OCI-LY3 (cell line): ENCODE results near the gene NPC2.

ENCODE experiments used
- H2AFZ ChIP-seq: fragments of 200-600, 300-600 bp; shearing (Covaris generic); 2 replicates; pipeline ENCODE4 v1.6.0; 2014; ENCODE audit warnings: antibody characterized with exemption, low read depth, low read length
- H3K27ac ChIP-seq: fragments of 200-600, 300-600 bp; sonication (generic); 2 replicates; pipeline ENCODE4 v1.5.1; 2014; ENCODE audit warnings: mild to moderate bottlenecking, low read length, moderate library complexity, mixed read lengths
- H3K27me3 ChIP-seq: fragments of 200-600, 300-600 bp; sonication (generic); 2 replicates; pipeline ENCODE4 v1.6.1; 2014; ENCODE audit warnings: low read depth, low read length, mixed read lengths
- H3K36me3 ChIP-seq: fragments of 200-600, 300-600 bp; sonication (generic); replicated peaks from 2 replicates; pipeline ENCODE3; 2014; ENCODE audit warnings: low read depth, low read length, mixed read lengths
- H3K4me1 ChIP-seq: fragments of 300-600, 200-600 bp; sonication (generic); 2 replicates; pipeline ENCODE4 v1.6.1; 2014; ENCODE audit warnings: low read length, mixed read lengths
- H3K4me2 ChIP-seq: fragments of 200-600, 300-600 bp; sonication (generic); 2 replicates; pipeline ENCODE4 v1.6.1; 2014; ENCODE audit warnings: low read length, mixed read lengths
- H3K4me3 ChIP-seq: fragments of 300-600, 200-600 bp; sonication (generic); 2 replicates; pipeline ENCODE4 v1.5.1; 2014; ENCODE audit warnings: antibody characterized with exemption, mild to moderate bottlenecking, low read length, moderate library complexity
- H3K79me2 ChIP-seq: fragments of 300-600, 200-600 bp; shearing (Covaris generic); 2 replicates; pipeline ENCODE4 v1.6.1; 2014; ENCODE audit warnings: mild to moderate bottlenecking, low read length, mixed read lengths
- H3K9ac ChIP-seq: fragments of 300-600, 200-600 bp; shearing (Covaris generic); 2 replicates; pipeline ENCODE4 v1.6.0; 2014; ENCODE audit warnings: mild to moderate bottlenecking, low read length, moderate library complexity
- H3K9me3 ChIP-seq: fragments of 200-600, 300-600 bp; shearing (Covaris generic); 2 replicates; pipeline ENCODE4 v1.6.1; 2014; ENCODE audit warnings: low read length, mixed read lengths; ENCODE audit not compliant: insufficient read depth
- H4K20me1 ChIP-seq: fragments of 200-600, 300-600 bp; sonication (generic); 2 replicates; pipeline ENCODE4 v1.6.1; 2016; ENCODE audit warnings: low read length, mixed read lengths; ENCODE audit not compliant: insufficient read depth
- EZH2phosphoT487 ChIP-seq: fragments of 200-600 bp; shearing (Covaris generic); IDR thresholded peaks from 2 replicates; pipeline ENCODE4 v1.6.1; 2018; ENCODE audit warnings: antibody characterized with exemption, mixed run types, low read depth
- TF ChIP-seq, protein P1 (sequence below): fragments of 200-600, 300-600 bp; sonication (generic); IDR thresholded peaks from 2 replicates; pipeline ENCODE4 v1.5.1; 2014; ENCODE audit warnings: antibody characterized with exemption, low read length, low read depth

The NPC2 gene

DNA sequence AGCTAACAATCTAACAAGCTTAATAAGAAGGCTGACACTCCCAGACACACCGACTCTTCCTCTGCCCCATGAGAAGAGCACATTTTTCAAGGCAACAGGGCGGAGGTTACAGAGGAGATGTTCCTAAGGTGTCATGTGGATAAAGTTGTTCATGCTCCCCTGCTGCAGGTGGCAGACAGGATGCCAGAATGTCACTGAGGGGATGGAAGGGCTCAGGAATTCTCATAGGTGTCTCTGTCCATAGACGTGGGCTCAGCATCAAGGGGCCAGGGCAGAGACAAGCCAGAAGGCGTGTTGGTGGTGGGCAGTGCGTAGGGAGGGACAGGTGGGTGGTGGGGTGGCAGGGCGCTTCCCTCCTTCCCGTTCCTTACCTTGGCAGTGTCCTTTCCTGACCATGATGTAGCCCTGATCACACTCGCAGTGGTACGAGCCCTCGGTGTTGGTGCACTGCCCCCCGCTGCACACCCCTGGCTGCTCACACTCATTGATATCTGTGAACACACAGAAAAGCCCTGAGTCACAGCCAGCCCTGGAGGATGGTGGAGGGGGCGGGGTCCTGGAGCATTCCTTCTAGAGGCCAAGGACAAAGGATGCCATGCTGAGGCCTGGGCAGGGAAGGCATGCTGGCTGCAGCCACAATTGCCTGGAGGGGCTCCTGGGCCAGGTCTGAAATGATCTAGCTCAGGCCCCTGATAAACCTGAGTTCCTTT, 23.5 kb upstream of the NPC2 start:
- Histone ChIP-seq H3K79me2 (no peaks in the 10 kb centered on the region), H3K27me3 (peaks cover 29% of the 10 kb centered on the region), H3K27ac (no peak overlapping the region), H3K36me3 (no peaks in the 10 kb centered on the region), H3K4me3 (no peak overlapping the region), H3K4me1 (no peaks in the 10 kb centered on the region), H3K4me2 (no peak overlapping the region), H2AFZ (no peak overlapping the region), H3K9ac (no peak overlapping the region), H4K20me1 (no peaks in the 10 kb centered on the region), H3K9me3 (no peaks in the 10 kb centered on the region)
- TF ChIP-seq EZH2phosphoT487 = no peak
- TF ChIP-seq, protein P1, sequence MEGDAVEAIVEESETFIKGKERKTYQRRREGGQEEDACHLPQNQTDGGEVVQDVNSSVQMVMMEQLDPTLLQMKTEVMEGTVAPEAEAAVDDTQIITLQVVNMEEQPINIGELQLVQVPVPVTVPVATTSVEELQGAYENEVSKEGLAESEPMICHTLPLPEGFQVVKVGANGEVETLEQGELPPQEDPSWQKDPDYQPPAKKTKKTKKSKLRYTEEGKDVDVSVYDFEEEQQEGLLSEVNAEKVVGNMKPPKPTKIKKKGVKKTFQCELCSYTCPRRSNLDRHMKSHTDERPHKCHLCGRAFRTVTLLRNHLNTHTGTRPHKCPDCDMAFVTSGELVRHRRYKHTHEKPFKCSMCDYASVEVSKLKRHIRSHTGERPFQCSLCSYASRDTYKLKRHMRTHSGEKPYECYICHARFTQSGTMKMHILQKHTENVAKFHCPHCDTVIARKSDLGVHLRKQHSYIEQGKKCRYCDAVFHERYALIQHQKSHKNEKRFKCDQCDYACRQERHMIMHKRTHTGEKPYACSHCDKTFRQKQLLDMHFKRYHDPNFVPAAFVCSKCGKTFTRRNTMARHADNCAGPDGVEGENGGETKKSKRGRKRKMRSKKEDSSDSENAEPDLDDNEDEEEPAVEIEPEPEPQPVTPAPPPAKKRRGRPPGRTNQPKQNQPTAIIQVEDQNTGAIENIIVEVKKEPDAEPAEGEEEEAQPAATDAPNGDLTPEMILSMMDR = no peak

DNA sequence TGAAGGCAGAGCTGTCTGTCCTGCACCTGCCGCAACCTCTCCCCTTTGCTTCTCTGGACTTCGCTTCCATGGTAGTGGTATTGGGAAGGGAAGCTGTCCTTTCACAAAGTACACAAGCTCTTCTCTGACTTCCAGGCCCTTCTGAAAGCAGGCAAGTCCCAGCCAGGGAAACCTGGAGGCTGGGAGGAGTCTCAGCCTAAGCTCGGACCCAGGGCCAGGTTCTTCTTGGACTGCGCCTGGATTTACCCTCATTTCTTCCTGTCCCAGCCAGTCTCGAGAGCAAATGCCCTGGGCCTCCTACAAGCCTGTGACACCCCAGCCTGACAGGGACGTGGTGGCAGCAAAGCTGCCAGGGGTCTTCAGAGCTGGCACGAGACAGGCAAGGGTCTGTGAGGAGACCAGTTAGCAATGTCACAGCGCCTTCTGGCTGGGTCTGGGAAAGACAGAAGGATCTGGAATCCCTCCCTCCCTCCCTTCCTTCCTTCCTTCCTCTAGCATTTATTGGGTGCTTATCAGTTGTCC, 22.8 kb upstream of the NPC2 start:
- Histone ChIP-seq H3K4me2 (no peak overlapping the region), H3K9ac (no peak overlapping the region), H3K4me3 (no peak overlapping the region), H2AFZ (no peak overlapping the region), H3K27ac (no peak overlapping the region), H4K20me1 (no peaks in the 10 kb centered on the region), H3K79me2 (no peaks in the 10 kb centered on the region), H3K9me3 (no peaks in the 10 kb centered on the region), H3K36me3 (no peaks in the 10 kb centered on the region), H3K27me3 (peaks cover 29% of the 10 kb centered on the region), H3K4me1 (no peaks in the 10 kb centered on the region)
- TF ChIP-seq EZH2phosphoT487 = no peak
- TF ChIP-seq, protein P1 = no peak

DNA sequence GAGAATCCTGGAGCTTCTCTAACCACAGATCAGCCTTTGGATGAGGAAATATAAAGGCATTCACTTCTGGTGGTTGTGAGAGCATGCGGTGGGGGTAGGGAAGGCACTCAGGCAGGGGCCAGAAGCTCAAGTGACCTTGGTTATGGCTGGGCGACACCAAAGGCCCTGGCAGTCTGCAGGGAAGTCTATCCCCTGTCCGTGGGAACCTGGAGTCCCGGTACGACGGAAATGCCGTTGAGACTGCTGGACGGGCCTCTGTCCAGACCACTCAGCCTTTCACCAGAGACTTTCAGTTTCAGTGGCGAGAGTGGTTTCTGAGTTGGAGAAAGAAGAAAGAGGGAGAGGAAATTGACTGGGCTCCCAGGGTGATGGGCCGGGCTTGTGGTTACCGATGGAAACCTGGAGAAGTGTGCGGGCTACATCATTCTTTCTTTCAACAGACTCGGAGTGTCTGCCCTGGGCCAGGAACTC, 21.4 kb upstream of the NPC2 start:
- Histone ChIP-seq H3K9ac (no peak overlapping the region), H3K27me3 (peaks cover 21% of the 10 kb centered on the region), H3K9me3 (no peaks in the 10 kb centered on the region), H3K79me2 (no peaks in the 10 kb centered on the region), H3K4me1 (no peaks in the 10 kb centered on the region), H3K36me3 (no peaks in the 10 kb centered on the region), H3K27ac (no peak overlapping the region), H3K4me3 (no peak overlapping the region), H2AFZ (no peak overlapping the region), H4K20me1 (no peaks in the 10 kb centered on the region), H3K4me2 (no peak overlapping the region)
- no peak for TF ChIP-seq EZH2phosphoT487
- TF ChIP-seq, protein P1 = no peak

DNA sequence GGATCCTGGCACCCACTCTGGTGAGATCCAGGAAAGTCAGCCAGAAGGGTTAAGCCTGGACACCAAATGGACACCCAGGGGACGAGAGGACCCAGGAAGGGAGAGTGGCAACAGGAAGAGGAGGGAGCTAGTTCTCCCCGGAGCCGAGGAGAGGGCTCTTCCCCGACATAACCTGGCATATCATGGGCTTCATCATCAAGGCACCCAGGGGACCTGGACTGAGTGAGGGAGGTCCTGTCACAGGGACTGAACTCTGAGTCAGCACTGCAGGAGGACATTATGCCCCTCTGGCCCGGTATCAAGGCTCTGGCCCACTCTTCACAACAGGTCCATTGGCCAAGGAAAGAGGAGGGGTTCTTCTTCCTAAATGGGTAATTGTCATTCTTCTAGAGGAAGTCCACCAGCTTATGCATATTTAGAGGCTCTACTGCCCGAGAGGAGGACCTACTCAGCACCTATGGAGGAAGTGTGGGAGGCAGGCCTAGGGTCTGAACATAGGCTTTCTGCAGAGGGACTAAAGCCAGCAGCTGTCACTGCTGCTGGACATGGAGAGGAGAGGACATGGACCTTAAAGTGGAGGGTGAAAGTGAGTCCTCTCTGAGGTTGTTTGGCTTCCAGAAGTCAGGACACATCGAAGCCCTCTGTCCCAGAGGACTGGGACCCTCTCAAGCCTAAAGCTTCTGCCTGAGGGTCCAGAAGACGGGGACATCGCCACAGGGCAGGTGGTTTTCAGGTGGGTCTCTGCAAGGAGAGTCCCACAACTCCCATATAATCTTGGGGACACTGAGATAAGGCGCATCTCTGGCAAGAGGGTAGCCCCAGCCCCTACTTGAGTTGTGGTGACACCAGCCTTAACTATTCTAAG, 19.1 kb upstream of the NPC2 start:
- no peak overlapping the region for H3K9ac ChIP-seq
- no peak for TF ChIP-seq EZH2phosphoT487
- TF ChIP-seq, protein P1 = no peak
- no peaks in the 10 kb centered on the region for H3K79me2 ChIP-seq
- no peaks in the 10 kb centered on the region for H4K20me1 ChIP-seq
- no peaks in the 10 kb centered on the region for H3K36me3 ChIP-seq
- no peak overlapping the region for H3K4me3 ChIP-seq
- no peaks in the 10 kb centered on the region for H3K9me3 ChIP-seq
- H3K4me1 ChIP-seq = no peaks in the 10 kb centered on the region
- H3K27ac ChIP-seq = no peak overlapping the region
- H3K27me3 ChIP-seq = peaks cover 9% of the 10 kb centered on the region
- no peak overlapping the region for H2AFZ ChIP-seq
- no peak overlapping the region for H3K4me2 ChIP-seq
